Measurements from ENCODE around the gene SKI.
A peak's percentile ranks its signal among the peaks of the same experiment; 100 is the strongest.

SKI gene

DNA sequence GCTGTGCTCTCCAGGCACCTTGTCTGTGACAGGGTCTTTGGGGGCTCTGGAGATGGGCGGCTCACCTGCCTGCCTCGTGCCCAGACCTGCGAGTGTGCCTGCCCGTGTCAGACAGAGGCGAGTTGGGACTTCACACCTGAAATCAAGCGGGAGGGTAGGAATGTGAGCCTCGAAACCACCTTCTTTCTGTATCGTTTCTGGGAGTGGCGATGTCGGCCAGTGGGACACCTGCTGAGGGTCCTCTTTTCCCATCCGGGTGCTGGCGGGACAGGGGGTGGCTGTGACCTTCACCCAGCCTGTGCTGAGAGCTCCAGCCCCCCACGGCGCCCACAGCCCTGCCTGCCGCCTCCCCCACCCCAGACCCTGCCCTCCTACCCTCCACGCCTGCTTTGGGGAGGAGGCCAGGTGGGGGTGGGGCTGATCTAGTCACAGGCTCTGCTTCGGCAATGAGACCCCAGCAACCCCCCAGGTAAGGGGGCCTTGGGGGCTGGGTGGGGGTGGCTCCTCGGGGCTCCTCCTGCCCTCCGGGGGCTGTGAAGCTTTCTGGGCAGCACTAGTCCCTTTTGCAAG is 17.9 kb upstream of the SKI start:
- no peak overlapping the region for H3K4me3 Mint-ChIP-seq
- DNase-seq (ENCODE audit: low spot score) = no peak
- H3K27me3 Mint-ChIP-seq (ENCODE audit: low read depth) = peaks cover 3% of the 10 kb centered on the region
- peaks cover 4% of the 10 kb centered on the region for H3K4me1 Mint-ChIP-seq (ENCODE audit: low read depth)
- no peaks in the 10 kb centered on the region for H3K9me3 Mint-ChIP-seq
- no peaks in the 10 kb centered on the region for H3K36me3 Mint-ChIP-seq (ENCODE audit: low read depth)
- H3K27ac Mint-ChIP-seq = no peak overlapping the region

GRCh38 chr1:2210786-2211185 is 17.3 kb upstream of the SKI start:
- Mint-ChIP-seq H3K36me3 (ENCODE audit: low read depth) (no peaks in the 10 kb centered on the region), H3K9me3 (no peaks in the 10 kb centered on the region), H3K27me3 (ENCODE audit: low read depth) (peaks cover 3% of the 10 kb centered on the region), H3K27ac (no peak overlapping the region), H3K4me3 (no peak overlapping the region), H3K4me1 (ENCODE audit: low read depth) (peaks cover 4% of the 10 kb centered on the region)
- no peak for DNase-seq (ENCODE audit: low spot score)

DNA sequence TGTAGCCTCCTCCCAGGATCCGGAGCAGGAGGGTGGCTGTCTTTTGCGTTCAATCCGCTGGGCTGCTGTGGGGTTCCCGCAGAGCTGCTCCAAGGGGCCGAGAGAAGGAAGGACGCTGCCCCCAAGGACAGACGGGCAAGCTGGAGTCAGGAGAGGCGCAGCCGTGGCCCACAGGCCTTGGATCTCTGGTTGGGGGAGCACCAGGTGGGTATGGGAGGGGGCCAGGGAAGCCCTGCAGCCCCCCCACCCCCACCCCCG is 15.9 kb upstream of the SKI start:
- Mint-ChIP-seq H3K27ac (no peak overlapping the region), H3K9me3 (no peaks in the 10 kb centered on the region), H3K4me3 (no peak overlapping the region), H3K27me3 (ENCODE audit: low read depth) (no peaks in the 10 kb centered on the region), H3K36me3 (ENCODE audit: low read depth) (no peaks in the 10 kb centered on the region), H3K4me1 (ENCODE audit: low read depth) (peaks cover 2% of the 10 kb centered on the region)
- DNase-seq (ENCODE audit: low spot score) = no peak

DNA sequence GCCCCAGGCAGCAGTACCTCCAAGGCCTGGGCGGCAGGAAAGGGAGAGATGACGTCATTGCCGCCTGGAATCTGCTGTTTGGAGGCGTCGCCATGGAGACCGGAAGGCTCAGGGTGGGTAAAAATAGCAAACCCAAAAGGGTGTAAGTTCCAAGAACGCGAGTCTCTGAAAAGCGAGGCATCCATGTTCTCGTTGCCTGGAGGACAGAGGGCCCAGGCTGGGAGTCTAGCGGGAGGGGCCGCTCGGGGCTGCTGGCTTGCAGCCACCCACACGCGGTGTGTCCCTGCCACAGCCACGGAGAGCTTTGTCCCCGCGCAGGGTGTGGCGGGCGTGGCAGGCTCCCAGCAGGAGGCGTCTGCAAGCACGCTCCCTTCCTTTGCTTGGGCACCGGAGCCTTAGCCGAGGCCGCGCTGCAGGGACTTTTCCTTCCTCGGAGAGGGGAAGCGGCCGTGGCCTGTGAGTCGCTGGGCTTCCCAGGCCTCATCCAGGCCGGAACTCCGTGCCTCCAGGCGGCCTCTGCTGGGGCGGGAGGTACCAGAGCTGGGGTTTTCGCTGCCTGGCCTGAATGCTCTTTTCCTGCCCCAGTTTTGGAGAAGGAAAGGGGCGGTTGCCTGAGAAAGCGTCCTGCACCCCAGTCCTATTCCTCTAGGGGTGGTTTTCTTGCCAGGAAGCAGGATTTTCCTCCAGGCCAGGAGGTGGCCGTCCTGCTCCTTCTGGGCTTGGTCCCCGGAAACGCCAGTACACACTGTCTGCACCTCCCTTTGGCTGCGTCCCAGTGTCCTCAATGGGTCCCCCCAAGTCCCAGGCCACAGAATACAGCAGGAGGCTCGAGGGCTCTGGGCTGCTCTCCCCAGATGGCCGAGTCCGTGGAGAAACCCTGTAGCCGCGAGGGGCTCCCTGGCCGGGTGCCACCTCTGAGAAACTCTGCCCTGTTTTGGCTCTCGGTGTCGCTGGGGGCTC is 15.3 kb upstream of the SKI start:
- peak overlapping the region; percentile 7 for H3K4me3 Mint-ChIP-seq
- no peaks in the 10 kb centered on the region for H3K27me3 Mint-ChIP-seq (ENCODE audit: low read depth)
- H3K4me1 Mint-ChIP-seq (ENCODE audit: low read depth) = peaks cover 2% of the 10 kb centered on the region
- H3K36me3 Mint-ChIP-seq (ENCODE audit: low read depth) = no peaks in the 10 kb centered on the region
- peak overlapping the region; percentile 60 for H3K27ac Mint-ChIP-seq
- DNase-seq (ENCODE audit: low spot score) = peak; percentile 54
- no peaks in the 10 kb centered on the region for H3K9me3 Mint-ChIP-seq

- Mint-ChIP-seq H3K36me3 (ENCODE audit: low read depth) (no peaks in the 10 kb centered on the region), H3K9me3 (no peaks in the 10 kb centered on the region), H3K27me3 (ENCODE audit: low read depth) (peaks cover 3% of the 10 kb centered on the region), H3K4me3 (no peak overlapping the region), H3K27ac (no peak overlapping the region), H3K4me1 (ENCODE audit: low read depth) (peaks cover 2% of the 10 kb centered on the region)
- DNase-seq (ENCODE audit: low spot score) = no peak
These were observed 14.3 kb upstream of the SKI start for GRCh38 chr1:2213576-2214505.

DNA sequence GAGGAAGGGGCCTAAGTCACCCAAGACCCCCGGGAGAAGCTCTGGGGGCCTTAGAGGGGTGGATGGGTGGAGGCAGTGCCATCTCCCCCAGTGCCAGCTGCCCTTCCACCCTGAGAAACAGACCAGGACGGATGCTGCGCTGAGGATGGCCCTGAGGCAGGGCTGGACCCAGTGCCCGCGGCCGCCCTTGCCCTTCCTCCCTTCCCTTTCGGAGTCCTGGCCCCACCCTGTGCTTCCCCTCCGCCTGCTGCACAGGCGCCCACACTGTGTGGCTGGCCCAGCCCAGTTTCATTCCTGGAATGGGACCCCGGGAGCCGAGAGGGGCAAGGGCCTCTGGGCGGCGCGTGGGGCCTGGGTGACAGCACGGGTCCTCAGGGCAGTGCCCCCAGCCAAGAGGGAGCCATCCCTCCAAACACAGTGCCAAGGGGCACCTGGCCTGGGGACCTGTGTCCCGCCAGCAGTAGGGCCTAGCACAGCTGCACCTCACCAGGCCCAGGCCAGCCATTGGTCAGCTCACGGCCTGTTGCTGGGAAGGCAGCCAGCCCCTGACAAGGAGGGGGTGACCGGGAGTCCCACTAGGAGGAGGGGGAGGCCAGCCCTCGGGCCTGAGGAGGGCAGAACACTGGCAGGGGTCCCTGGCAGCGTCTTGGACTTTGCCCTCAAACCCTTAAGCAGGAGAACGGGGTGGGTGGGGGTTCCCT is 13.4 kb upstream of the SKI start:
- H3K36me3 Mint-ChIP-seq (ENCODE audit: low read depth) = no peaks in the 10 kb centered on the region
- no peaks in the 10 kb centered on the region for H3K9me3 Mint-ChIP-seq
- DNase-seq (ENCODE audit: low spot score) = no peak
- peaks cover 2% of the 10 kb centered on the region for H3K4me1 Mint-ChIP-seq (ENCODE audit: low read depth)
- H3K4me3 Mint-ChIP-seq = no peak overlapping the region
- no peak overlapping the region for H3K27ac Mint-ChIP-seq
- peaks cover 7% of the 10 kb centered on the region for H3K27me3 Mint-ChIP-seq (ENCODE audit: low read depth)

GRCh38 chr1:2215329-2215728 is 12.8 kb upstream of the SKI start:
- peaks cover 2% of the 10 kb centered on the region for H3K4me1 Mint-ChIP-seq (ENCODE audit: low read depth)
- H3K36me3 Mint-ChIP-seq (ENCODE audit: low read depth) = no peaks in the 10 kb centered on the region
- H3K9me3 Mint-ChIP-seq = no peaks in the 10 kb centered on the region
- H3K27ac Mint-ChIP-seq = no peak overlapping the region
- no peak for DNase-seq (ENCODE audit: low spot score)
- no peak overlapping the region for H3K4me3 Mint-ChIP-seq
- H3K27me3 Mint-ChIP-seq (ENCODE audit: low read depth) = peaks cover 7% of the 10 kb centered on the region

DNA sequence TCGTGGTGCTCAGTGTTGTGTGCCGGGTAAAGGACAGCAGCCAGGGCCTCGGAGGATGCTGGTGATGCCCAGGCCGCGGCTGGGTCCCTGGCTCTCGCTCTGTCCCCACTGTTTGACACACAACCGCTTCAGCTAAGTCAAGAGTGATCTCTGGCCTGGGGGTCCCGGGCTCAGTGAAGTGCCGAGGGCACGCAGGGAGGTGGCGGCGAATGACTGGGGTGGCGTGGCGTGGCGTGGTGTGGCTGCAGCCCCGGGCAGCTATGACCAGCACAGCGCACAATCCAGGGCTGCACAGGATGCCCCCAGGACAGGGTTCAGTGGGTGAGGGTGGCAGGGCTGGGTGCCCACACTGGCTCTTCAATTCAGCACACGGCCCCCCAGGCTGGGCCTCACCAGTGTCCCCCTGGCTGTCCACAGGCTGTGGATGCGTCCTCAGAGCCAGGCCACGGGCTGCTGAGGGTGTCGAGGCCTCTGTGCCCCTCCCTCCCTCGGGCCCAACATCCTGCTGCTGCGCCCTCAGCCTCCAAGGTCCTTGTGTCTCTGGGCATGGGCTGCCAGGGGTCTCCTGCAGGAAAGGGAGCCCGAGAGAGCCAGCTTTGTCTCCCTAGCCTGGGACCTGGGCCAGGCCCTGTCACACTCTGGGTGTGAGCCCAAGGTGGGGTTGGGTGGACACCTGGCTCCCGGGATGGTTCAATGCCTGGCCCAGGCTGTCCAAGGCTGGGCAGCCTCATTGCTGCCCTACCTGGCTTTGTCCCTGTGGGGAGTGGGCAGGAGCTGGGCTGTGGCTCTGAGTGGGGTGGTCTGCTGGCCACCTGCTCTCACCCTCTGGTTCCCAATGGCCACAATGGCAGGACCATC is 12.0 kb upstream of the SKI start:
- Mint-ChIP-seq H3K27ac (no peak overlapping the region), H3K4me3 (no peak overlapping the region), H3K27me3 (ENCODE audit: low read depth) (peaks cover 8% of the 10 kb centered on the region), H3K4me1 (ENCODE audit: low read depth) (peaks cover 2% of the 10 kb centered on the region), H3K9me3 (no peaks in the 10 kb centered on the region), H3K36me3 (ENCODE audit: low read depth) (no peaks in the 10 kb centered on the region)
- DNase-seq (ENCODE audit: low spot score) = no peak

DNA sequence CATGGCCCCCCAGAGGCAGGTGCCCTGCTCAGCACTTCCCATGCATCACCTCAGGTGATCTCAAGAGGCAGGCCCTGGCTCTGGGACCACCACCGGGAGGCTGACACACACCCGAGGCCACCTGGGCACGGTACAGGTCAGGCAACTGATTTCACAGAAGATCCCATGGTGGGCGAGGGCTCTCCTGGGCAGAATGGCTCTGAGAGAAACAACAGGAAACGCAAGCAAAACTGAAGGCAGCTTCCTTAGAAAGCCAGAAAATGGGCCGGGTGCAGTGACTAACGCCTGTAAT is 11.4 kb upstream of the SKI start:
- no peak for DNase-seq (ENCODE audit: low spot score)
- Mint-ChIP-seq H3K27me3 (ENCODE audit: low read depth) (peaks cover 12% of the 10 kb centered on the region), H3K9me3 (no peaks in the 10 kb centered on the region), H3K4me3 (no peak overlapping the region), H3K27ac (no peak overlapping the region), H3K4me1 (ENCODE audit: low read depth) (peaks cover 2% of the 10 kb centered on the region), H3K36me3 (ENCODE audit: low read depth) (no peaks in the 10 kb centered on the region)

DNA sequence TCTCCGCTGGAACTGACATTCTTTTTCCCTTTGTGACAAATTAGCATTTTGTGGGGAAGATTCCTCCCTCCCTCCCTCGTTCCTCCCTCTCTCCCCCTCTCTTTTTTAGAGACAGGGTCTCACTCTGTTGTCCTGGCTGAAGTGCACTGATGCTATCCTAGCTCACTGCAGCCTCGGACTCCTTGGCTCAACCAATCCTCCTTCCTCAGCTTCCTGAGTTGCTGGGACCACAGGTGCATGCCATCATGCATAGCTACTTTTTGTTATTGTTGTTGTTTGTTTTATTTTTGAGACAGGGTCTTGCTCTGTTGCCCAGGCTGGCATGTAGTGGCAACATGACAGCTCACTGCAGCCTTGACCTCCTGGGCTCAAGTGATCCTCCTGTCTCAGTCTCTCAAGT is 6.8 kb upstream of the SKI start:
- H3K36me3 Mint-ChIP-seq (ENCODE audit: low read depth) = no peaks in the 10 kb centered on the region
- no peak for DNase-seq (ENCODE audit: low spot score)
- no peaks in the 10 kb centered on the region for H3K9me3 Mint-ChIP-seq
- no peak overlapping the region for H3K4me3 Mint-ChIP-seq
- H3K4me1 Mint-ChIP-seq (ENCODE audit: low read depth) = peaks cover 5% of the 10 kb centered on the region
- peaks cover 18% of the 10 kb centered on the region for H3K27me3 Mint-ChIP-seq (ENCODE audit: low read depth)
- no peak overlapping the region for H3K27ac Mint-ChIP-seq

- peaks cover 3% of the 10 kb centered on the region for H3K36me3 Mint-ChIP-seq (ENCODE audit: low read depth)
- peaks cover 12% of the 10 kb centered on the region for H3K27me3 Mint-ChIP-seq (ENCODE audit: low read depth)
- H3K9me3 Mint-ChIP-seq = no peaks in the 10 kb centered on the region
- no peak for DNase-seq (ENCODE audit: low spot score)
- peak overlapping the region; percentile 10 for H3K27ac Mint-ChIP-seq
- H3K4me1 Mint-ChIP-seq (ENCODE audit: low read depth) = peaks cover 6% of the 10 kb centered on the region
- no peak overlapping the region for H3K4me3 Mint-ChIP-seq
These were observed 3.9 kb upstream of the SKI start for GRCh38 chr1:2224170-2224584.

DNA sequence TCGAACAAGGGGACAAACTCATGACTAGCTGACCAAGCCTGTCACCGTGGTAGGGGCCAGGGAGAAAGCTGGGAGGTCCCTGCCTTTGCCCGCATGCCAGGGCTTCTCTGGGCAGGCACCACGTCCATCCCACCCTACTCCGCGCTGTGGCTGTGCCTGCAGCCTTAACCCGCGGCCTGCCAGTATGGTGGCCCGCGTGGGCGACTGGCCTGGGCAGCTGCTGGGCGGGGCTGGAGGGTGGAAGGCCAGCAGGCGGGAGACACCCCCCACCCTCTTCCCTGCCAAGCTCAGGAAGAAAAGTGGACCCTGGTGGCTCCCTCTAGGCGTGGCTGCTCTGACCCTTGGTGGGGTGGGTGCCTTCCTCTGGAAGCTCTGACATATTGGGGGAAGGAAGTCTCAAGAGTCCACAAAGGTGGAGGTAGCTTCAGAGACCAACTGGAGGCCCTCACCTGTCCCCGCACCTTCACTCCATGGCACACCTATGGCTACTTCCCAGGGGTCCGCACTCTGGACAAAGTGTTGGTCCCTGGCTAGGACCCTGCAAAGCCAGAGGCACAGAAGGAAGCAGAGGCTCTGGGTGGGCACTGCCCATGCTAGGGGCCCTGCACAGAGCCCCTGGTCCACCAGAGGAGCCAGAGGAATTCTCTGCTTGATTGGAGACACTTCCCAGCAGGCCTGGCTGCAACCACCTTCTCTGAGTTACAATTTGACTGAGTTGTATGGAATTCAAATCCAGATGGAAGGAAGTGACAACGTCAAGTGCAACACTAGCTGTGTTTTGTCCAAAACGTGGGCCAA is 3.3 kb upstream of the SKI start:
- Mint-ChIP-seq H3K27ac (no peak overlapping the region), H3K4me3 (no peak overlapping the region), H3K27me3 (ENCODE audit: low read depth) (peaks cover 12% of the 10 kb centered on the region), H3K36me3 (ENCODE audit: low read depth) (peaks cover 9% of the 10 kb centered on the region), H3K9me3 (no peaks in the 10 kb centered on the region), H3K4me1 (ENCODE audit: low read depth) (peaks cover 7% of the 10 kb centered on the region)
- DNase-seq (ENCODE audit: low spot score) = no peak
